ENCODE measurements around the gene GPHA2. TPM values are rescaled to one million over a fixed set of nuclear protein-coding genes. Genes with fewer than 3 reads are reported as not detected.

Gene GPHA2
- total and polyA plus RNA-seq, 2 donors (not counting 1 experiment from before 2014, with no cell fraction given): not detected

GRCh38 chr11:64911142-64911541 is 24.6 kb downstream of the GPHA2 start:
- Histone ChIP-seq H3K27ac (ENCODE audit: insufficient read depth, low read length) (no peak overlapping the region), H3K4me1 (ENCODE audit: control insufficient read depth, extremely low read depth, insufficient read depth, low read length) (no peaks in the 10 kb centered on the region), H3K4me3 (replicated peaks in 1 of 4; ENCODE audit: control extremely low read depth in 1 of 4, insufficient read depth in 1 of 4, low read depth in 3 of 4, low read length in 4 of 4) (no peak overlapping the region), H3K9me3 (ENCODE audit: control insufficient read depth, insufficient read depth, low read depth, low read length) (no peaks in the 10 kb centered on the region), H2AFZ (ENCODE audit: low read length) (no peak overlapping the region), H3K27me3 (ENCODE audit: control insufficient read depth, insufficient read depth, low read length) (no peaks in the 10 kb centered on the region), H3K36me3 (ENCODE audit: control insufficient read depth, insufficient read depth, low read length) (peaks cover 19% of the 10 kb centered on the region), H3K9ac (ENCODE audit: insufficient read depth, low read length) (no peak overlapping the region), H3K79me2 (ENCODE audit: control insufficient read depth, insufficient read depth, low read length) (peaks cover 2% of the 10 kb centered on the region), H4K20me1 (ENCODE audit: control insufficient read depth, extremely low read depth, insufficient read depth, low read length) (no peaks in the 10 kb centered on the region), H3K4me2 (ENCODE audit: extremely low read depth, insufficient read depth, low read length) (no peak overlapping the region)
- TF ChIP-seq CTCF (conservative IDR thresholded peaks at IDR 0.05 in 1 of 2, IDR thresholded peaks at IDR 0.05 in 1 of 2; ENCODE audit: low read depth in 1 of 2, low read length in 2 of 2) (no peak), EZH2 (IDR thresholded peaks at IDR 0.05; ENCODE audit: low read length, missing control alignments) (no peak)
- DNase-seq (ENCODE audit: low read depth in 2 of 2): no peak

GRCh38 chr11:64910451-64911093 is 25.1 kb downstream of the GPHA2 start:
- H3K9me3 ChIP-seq (ENCODE audit: control insufficient read depth, insufficient read depth, low read depth, low read length): no peaks in the 10 kb centered on the region
- H3K4me3 ChIP-seq (replicated peaks in 1 of 4; ENCODE audit: control extremely low read depth in 1 of 4, insufficient read depth in 1 of 4, low read depth in 3 of 4, low read length in 4 of 4): no peak overlapping the region
- H2AFZ ChIP-seq (ENCODE audit: low read length): no peak overlapping the region
- H3K4me1 ChIP-seq (ENCODE audit: control insufficient read depth, extremely low read depth, insufficient read depth, low read length): no peaks in the 10 kb centered on the region
- TF ChIP-seq CTCF (conservative IDR thresholded peaks at IDR 0.05 in 1 of 2, IDR thresholded peaks at IDR 0.05 in 1 of 2; ENCODE audit: low read depth in 1 of 2, low read length in 2 of 2) (no peak), EZH2 (IDR thresholded peaks at IDR 0.05; ENCODE audit: low read length, missing control alignments) (no peak)
- H3K36me3 ChIP-seq (ENCODE audit: control insufficient read depth, insufficient read depth, low read length): peaks cover 19% of the 10 kb centered on the region
- H3K9ac ChIP-seq (ENCODE audit: insufficient read depth, low read length): no peak overlapping the region
- no peaks in the 10 kb centered on the region for H4K20me1 ChIP-seq (ENCODE audit: control insufficient read depth, extremely low read depth, insufficient read depth, low read length)
- H3K27ac ChIP-seq (ENCODE audit: insufficient read depth, low read length): no peak overlapping the region
- H3K79me2 ChIP-seq (ENCODE audit: control insufficient read depth, insufficient read depth, low read length): no peaks in the 10 kb centered on the region
- no peaks in the 10 kb centered on the region for H3K27me3 ChIP-seq (ENCODE audit: control insufficient read depth, insufficient read depth, low read length)
- DNase-seq (ENCODE audit: low read depth in 2 of 2): no peak
- no peak overlapping the region for H3K4me2 ChIP-seq (ENCODE audit: extremely low read depth, insufficient read depth, low read length)

GRCh38 chr11:64909653-64910343 is 25.9 kb downstream of the GPHA2 start:
- Histone ChIP-seq H3K27me3 (ENCODE audit: control insufficient read depth, insufficient read depth, low read length) (no peaks in the 10 kb centered on the region), H3K4me3 (replicated peaks in 1 of 4; ENCODE audit: control extremely low read depth in 1 of 4, insufficient read depth in 1 of 4, low read depth in 3 of 4, low read length in 4 of 4) (no peak overlapping the region), H3K4me1 (ENCODE audit: control insufficient read depth, extremely low read depth, insufficient read depth, low read length) (no peaks in the 10 kb centered on the region), H3K4me2 (ENCODE audit: extremely low read depth, insufficient read depth, low read length) (no peak overlapping the region), H3K36me3 (ENCODE audit: control insufficient read depth, insufficient read depth, low read length) (peaks cover 21% of the 10 kb centered on the region), H2AFZ (ENCODE audit: low read length) (no peak overlapping the region), H3K79me2 (ENCODE audit: control insufficient read depth, insufficient read depth, low read length) (no peaks in the 10 kb centered on the region), H3K9me3 (ENCODE audit: control insufficient read depth, insufficient read depth, low read depth, low read length) (no peaks in the 10 kb centered on the region), H3K9ac (ENCODE audit: insufficient read depth, low read length) (no peak overlapping the region), H4K20me1 (ENCODE audit: control insufficient read depth, extremely low read depth, insufficient read depth, low read length) (no peaks in the 10 kb centered on the region), H3K27ac (ENCODE audit: insufficient read depth, low read length) (no peak overlapping the region)
- DNase-seq (ENCODE audit: low read depth in 2 of 2): no peak
- TF ChIP-seq EZH2 (IDR thresholded peaks at IDR 0.05; ENCODE audit: low read length, missing control alignments) (no peak), CTCF (conservative IDR thresholded peaks at IDR 0.05 in 1 of 2, IDR thresholded peaks at IDR 0.05 in 1 of 2; ENCODE audit: low read depth in 1 of 2, low read length in 2 of 2) (no peak)
